IPS-11a (cell line): Measurements from ENCODE around the gene MED13L.

Experiments used
- H3K4me3 ChIP-seq: one replicate; pipeline ENCODE4 v1.5.1; 2013; ENCODE audit warnings: low read depth, low read length, control low read depth

MED13L gene

DNA sequence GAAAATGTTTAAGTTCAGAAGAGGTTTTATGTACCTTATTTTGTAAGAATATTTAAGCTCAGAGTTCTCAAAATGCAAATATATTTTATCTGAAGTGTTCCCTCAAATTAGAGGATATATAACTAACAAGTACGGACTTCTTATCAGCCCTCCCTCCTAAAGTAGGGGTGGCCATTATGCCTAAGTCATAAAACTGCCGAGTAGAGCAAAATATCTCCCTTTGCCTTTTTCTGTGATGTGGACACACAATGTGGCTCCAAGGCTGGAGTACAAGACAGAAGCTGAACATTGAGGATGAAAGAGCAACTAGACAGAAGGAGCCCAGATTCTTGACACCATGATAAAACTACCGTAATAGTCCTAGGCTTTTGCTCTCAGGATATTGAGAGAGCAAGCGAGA, 120.9 kb downstream of the MED13L start:
- no peak overlapping the region for H3K4me3 ChIP-seq

DNA sequence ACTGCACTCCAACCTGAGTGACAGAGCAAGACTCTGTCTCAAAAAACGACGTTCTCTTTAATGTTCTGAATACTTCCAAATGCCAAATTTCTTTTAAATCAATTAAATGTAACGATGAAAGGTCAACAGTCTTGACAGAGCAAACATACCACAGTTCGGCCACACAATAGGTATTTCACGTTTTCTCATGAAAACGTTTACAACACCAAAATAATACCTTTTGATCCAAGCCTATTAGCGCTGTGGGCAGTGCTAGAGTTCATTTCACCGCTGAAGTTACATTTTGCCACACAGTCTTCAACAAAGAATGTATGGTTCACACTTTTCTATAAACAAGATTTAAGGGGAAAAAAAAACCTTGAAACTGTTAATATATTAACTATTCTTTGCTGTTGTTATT, 122.1 kb downstream of the MED13L start:
- H3K4me3 ChIP-seq = no peak overlapping the region

GRCh38 chr12:116153983-116154382, 123.5 kb downstream of the MED13L start:
- H3K4me3 ChIP-seq = no peak overlapping the region

GRCh38 chr12:116153113-116153512, 124.4 kb downstream of the MED13L start:
- H3K4me3 ChIP-seq = no peak overlapping the region

DNA sequence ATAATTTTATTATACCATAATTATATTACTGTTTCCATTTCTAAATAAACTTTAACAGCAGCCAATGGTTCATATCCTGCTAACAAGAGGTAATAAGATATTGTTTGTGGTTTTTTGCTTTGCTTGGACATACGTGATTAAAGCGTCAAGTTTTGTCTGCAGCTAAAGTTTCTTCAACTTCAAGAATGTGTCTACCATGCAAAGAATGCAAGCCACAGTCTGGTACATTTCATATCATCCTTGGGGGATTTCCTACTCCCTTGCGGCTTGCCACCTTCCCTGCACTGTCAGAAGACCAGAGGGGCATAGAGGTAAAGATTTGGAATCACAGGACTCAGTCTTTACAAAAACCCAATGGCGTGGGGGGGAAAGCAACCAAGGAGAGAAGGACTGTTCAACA, 125.2 kb downstream of the MED13L start:
- H3K4me3 ChIP-seq = no peak overlapping the region

- H3K4me3 ChIP-seq = no peak overlapping the region
Observed at GRCh38 chr12:116150452-116150851, 127.0 kb downstream of the MED13L start.

- no peak overlapping the region for H3K4me3 ChIP-seq
Observed at GRCh38 chr12:116150001-116150400, 127.5 kb downstream of the MED13L start.

DNA sequence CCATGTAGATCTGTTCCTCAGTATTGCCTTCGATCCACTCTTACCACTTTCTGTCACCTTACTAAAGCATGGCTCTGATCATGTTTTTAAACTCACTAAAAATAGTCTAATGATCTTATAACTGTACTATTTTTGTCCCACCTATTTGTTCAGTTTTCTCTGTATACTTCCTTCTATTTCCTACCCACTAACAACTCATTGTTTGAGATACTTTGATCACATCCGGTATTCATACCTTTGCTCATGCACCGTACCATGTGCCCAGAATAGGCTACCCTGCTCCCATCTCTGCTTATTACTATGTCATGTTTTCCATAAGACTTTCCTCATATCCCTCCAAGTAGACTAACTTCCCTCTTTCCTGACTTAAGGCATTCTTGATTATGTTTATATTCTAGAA, 128.6 kb downstream of the MED13L start:
- no peak overlapping the region for H3K4me3 ChIP-seq

DNA sequence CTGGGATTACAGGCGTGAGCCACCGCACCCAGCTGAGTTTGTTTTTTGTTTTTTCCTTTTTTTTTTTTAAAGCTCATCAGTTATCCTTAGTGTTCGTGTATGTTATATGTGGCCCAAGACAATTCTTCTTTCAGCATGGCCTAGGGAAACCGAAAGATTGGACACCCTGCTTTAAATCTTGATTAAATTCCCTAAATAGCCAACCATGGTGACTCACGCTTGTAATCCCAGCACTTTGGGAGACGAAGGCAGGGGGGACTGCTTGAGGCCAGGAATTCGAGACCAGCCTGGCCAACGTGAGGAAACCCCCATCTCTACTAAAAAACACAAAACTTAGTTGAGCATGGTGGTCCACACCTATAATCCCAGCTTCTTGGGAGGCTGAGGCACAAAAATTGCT, 131.1 kb downstream of the MED13L start:
- no peak overlapping the region for H3K4me3 ChIP-seq

GRCh38 chr12:116145451-116145850, 132.0 kb downstream of the MED13L start:
- H3K4me3 ChIP-seq = no peak overlapping the region

- no peak overlapping the region for H3K4me3 ChIP-seq
Observed at GRCh38 chr12:116144384-116144783, 133.1 kb downstream of the MED13L start.

DNA sequence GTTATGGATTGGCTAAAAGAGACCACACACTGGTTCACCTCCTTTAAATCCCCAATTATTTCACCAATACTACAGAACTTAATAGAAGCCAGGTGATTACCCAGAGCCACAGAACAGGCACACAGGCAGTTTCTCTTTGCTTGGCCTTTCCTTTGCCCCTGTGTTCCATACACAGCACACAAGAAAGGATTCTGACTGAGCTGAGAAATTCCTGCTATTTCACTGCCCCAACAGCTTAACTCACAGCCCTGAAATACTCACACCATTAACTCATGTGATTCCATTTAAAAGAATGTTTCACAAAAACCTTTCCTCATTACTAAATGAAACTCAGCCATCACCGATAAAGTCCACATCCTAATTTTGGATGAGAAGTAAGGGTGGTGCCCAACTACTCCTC, 133.6 kb downstream of the MED13L start:
- H3K4me3 ChIP-seq = no peak overlapping the region

GRCh38 chr12:116142936-116143898, 134.3 kb downstream of the MED13L start:
- no peak overlapping the region for H3K4me3 ChIP-seq

DNA sequence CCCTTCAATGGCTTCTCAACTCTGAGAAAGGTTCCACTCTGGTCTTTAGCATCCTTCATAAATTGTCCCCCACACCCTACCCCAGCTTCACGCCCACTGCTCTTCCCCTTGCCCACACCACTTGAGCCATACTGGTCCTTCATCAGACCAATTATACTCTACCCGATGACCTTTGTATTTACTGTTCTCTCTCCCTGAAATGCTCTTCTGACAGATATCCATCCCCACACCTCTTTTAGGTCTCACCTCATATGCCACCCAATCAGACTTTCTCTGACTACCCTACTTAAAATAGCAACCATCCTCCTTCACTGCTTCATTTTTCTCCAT, 135.7 kb downstream of the MED13L start:
- H3K4me3 ChIP-seq = no peak overlapping the region

- H3K4me3 ChIP-seq = no peak overlapping the region
Observed at GRCh38 chr12:116141110-116141832, 136.2 kb downstream of the MED13L start.

GRCh38 chr12:116140529-116140928, 137.0 kb downstream of the MED13L start:
- no peak overlapping the region for H3K4me3 ChIP-seq

GRCh38 chr12:116138781-116139180, 138.7 kb downstream of the MED13L start:
- H3K4me3 ChIP-seq = no peak overlapping the region

- H3K4me3 ChIP-seq = no peak overlapping the region
Observed at GRCh38 chr12:116138364-116138763, 139.1 kb downstream of the MED13L start.

GRCh38 chr12:116137318-116137717, 140.2 kb downstream of the MED13L start:
- no peak overlapping the region for H3K4me3 ChIP-seq

- no peak overlapping the region for H3K4me3 ChIP-seq
Observed at GRCh38 chr12:116136340-116136739, 141.2 kb downstream of the MED13L start.

- no peak overlapping the region for H3K4me3 ChIP-seq
Observed at GRCh38 chr12:116135209-116135930, 142.1 kb downstream of the MED13L start.
